AG09319 (cell line): ENCODE results near the gene AKAP13.
"Not testable (repeated sequence)": the region's sequence is repeated elsewhere in the genome, so short reads cannot be mapped to it uniquely, and the experiment has no call there.

ENCODE experiments used
- DNase-seq: peaks from one replicate; pipeline ENCODE4 v3.0.0-alpha.2; 2010; ENCODE audit warnings: low read depth; ENCODE audit errors: extremely low read depth
- CTCF ChIP-seq: IDR thresholded peaks from 2 replicates; pipeline ENCODE4 v1.5.1; 2011; ENCODE audit warnings: low read depth, mild to moderate bottlenecking, inconsistent platforms, low read length, moderate library complexity

AKAP13 gene

GRCh38 chr15:85651548-85651947 lies 271.1 kb downstream of the AKAP13 start:
- no peak for DNase-seq
- TF ChIP-seq CTCF = no peak

- TF ChIP-seq CTCF = no peak
- DNase-seq = no peak
Observed at GRCh38 chr15:85652457-85652856, 272.1 kb downstream of the AKAP13 start.

GRCh38 chr15:85657132-85657531 lies 276.7 kb downstream of the AKAP13 start:
- no peak for DNase-seq
- TF ChIP-seq CTCF = no peak

GRCh38 chr15:85658816-85659215 lies 278.4 kb downstream of the AKAP13 start:
- TF ChIP-seq CTCF = no peak
- DNase-seq = no peak

GRCh38 chr15:85661859-85662258 lies 281.5 kb downstream of the AKAP13 start:
- DNase-seq = no peak
- no peak for TF ChIP-seq CTCF

GRCh38 chr15:85665677-85666076 lies 285.3 kb downstream of the AKAP13 start:
- DNase-seq = not testable (repeated sequence)

GRCh38 chr15:85667491-85668424 lies 287.4 kb downstream of the AKAP13 start:
- DNase-seq = peak; percentile 94
- no peak for TF ChIP-seq CTCF

GRCh38 chr15:85671156-85671555 lies 290.8 kb downstream of the AKAP13 start:
- no peak for DNase-seq
- TF ChIP-seq CTCF = no peak
